Hepatocyte (in vitro differentiated cells): ENCODE results near the gene ITGB1BP2. TPM values are rescaled to one million over a fixed set of nuclear protein-coding genes. Genes with fewer than 3 reads are reported as not detected.
"Not testable (repeated sequence)": the region's sequence is repeated elsewhere in the genome, so short reads cannot be mapped to it uniquely, and the experiment has no call there.

Experiments
- DNase-seq: peaks from one replicate; pipeline ENCODE4 v3.0.0-alpha.2; 2016; ENCODE audit warnings: low spot score
- H2AFZ ChIP-seq: fragments of 200-600 bp; sonication (generic); 2 replicates; pipeline ENCODE4 v1.6.0; 2016; ENCODE audit warnings: antibody characterized with exemption, mild to moderate bottlenecking
- H3K27ac ChIP-seq: fragments of 200-600 bp; sonication (generic); 2 replicates; pipeline ENCODE4 v1.5.1; 2016; ENCODE audit warnings: mild to moderate bottlenecking
- H3K27me3 ChIP-seq: fragments of 200-600 bp; sonication (generic); 2 replicates; pipeline ENCODE4 v1.6.1; 2016
- H3K36me3 ChIP-seq: fragments of 200-600 bp; sonication (generic); replicated peaks from 2 replicates; pipeline ENCODE4 v1.5.1; 2016; ENCODE audit warnings: low read depth; ENCODE audit not compliant: insufficient read depth
- H3K4me1 ChIP-seq: fragments of 200-600 bp; sonication (generic); 2 replicates; pipeline ENCODE4 v1.5.1; 2016; ENCODE audit warnings: mild to moderate bottlenecking, moderate library complexity; ENCODE audit not compliant: insufficient read depth
- H3K4me2 ChIP-seq: fragments of 200-600 bp; sonication (generic); 2 replicates; pipeline ENCODE4 v1.6.0; 2016
- H3K4me3 ChIP-seq: fragments of 200-600 bp; sonication (generic); 2 replicates; pipeline ENCODE4 v1.5.1; 2016; ENCODE audit warnings: mild to moderate bottlenecking
- H3K79me2 ChIP-seq: fragments of 200-600 bp; sonication (generic); 2 replicates; pipeline ENCODE4 v1.6.0; 2017; ENCODE audit warnings: mild to moderate bottlenecking
- H3K9me2 ChIP-seq: fragments of 200-600 bp; sonication (generic); replicated peaks from 2 replicates; pipeline ENCODE4 v1.6.0; 2017; ENCODE audit warnings: mild to moderate bottlenecking; ENCODE audit not compliant: insufficient read depth
- H3K9me3 ChIP-seq: fragments of 200-600 bp; sonication (generic); 2 replicates; pipeline ENCODE4 v1.5.1; 2016; ENCODE audit warnings: low read depth, mild to moderate bottlenecking
- H4K20me1 ChIP-seq: fragments of 200-600 bp; sonication (generic); 2 replicates; pipeline ENCODE4 v1.6.0; 2016; ENCODE audit warnings: mild to moderate bottlenecking; ENCODE audit not compliant: insufficient read depth, poor library complexity, severe bottlenecking
- EZH2 ChIP-seq: fragments of 200-600 bp; sonication (generic); IDR thresholded peaks from 2 replicates; pipeline ENCODE4 v1.6.1; 2016; ENCODE audit warnings: antibody characterized with exemption, mild to moderate bottlenecking, borderline replicate concordance
- EZH2phosphoT487 ChIP-seq: fragments of 200-600 bp; sonication (generic); IDR thresholded peaks from one replicate; pipeline ENCODE4 v1.6.1; 2018; ENCODE audit warnings: antibody characterized with exemption, mild to moderate bottlenecking, low read depth, moderate library complexity; ENCODE audit not compliant: unreplicated experiment, severe bottlenecking
- WGBS: methylation state at CpG from one replicate; pipeline ENCODE4 v1.1.6; 2016; ENCODE audit warnings: low lambda C conversion rate; ENCODE audit errors: missing lambda C conversion rate; 5-methylcytosine and 5-hydroxymethylcytosine counted together
- polyA plus RNA-seq: library from polyadenylated mRNA; unstranded; fragments of >200 nt; fragmentation: Nextera tagmentation; extraction: Ambion mirVana; gene quantifications from 2 replicates; pipeline ENCODE4 v1.2.1, GENCODE V29; 2016
- total RNA-seq: library from RNA; depleted of rRNA; stranded (reverse); fragments of >200 nt; gene quantifications from 2 replicates; pipeline ENCODE4 v1.2.3, GENCODE V29; 2014
- TF ChIP-seq, protein P1 (sequence below): fragments of 200-600 bp; sonication (generic); IDR thresholded peaks from 2 replicates; pipeline ENCODE4 v1.5.1; 2016; ENCODE audit warnings: antibody characterized with exemption, mild to moderate bottlenecking; ENCODE audit not compliant: poor library complexity

Gene ITGB1BP2
- total and polyA plus RNA-seq, 2 experiments from 2014 or later, result 0.15 to 1.6 TPM

DNA sequence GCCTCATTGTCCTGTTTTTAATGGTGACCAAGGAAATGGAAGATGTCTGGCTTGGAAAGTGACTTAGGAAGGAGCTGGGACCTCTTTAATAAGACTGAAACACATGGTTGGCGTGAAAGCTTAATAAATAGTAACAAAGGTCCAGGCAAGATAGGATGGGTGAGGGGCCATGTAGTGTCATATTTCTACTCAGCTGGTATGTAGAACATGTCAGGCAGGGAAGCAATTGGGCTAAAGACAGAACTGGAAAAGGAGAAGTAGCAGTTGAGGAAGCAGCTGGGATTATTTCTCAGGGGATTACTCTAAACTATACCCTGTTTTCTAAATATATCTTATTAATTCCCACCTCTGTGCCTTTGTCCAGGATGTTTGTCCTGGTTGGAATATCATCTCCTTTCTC is 18.6 kb downstream of the ITGB1BP2 start:
- 87% methylated on average over 1 of the region's 1 CpG for WGBS
- Histone ChIP-seq H2AFZ (no peak overlapping the region), H3K36me3 (no peaks in the 10 kb centered on the region), H3K79me2 (no peaks in the 10 kb centered on the region), H3K4me3 (no peak overlapping the region), H3K9me2 (no peaks in the 10 kb centered on the region), H3K27ac (no peak overlapping the region), H3K4me2 (no peak overlapping the region), H4K20me1 (no peaks in the 10 kb centered on the region), H3K27me3 (no peaks in the 10 kb centered on the region), H3K4me1 (no peaks in the 10 kb centered on the region), H3K9me3 (no peaks in the 10 kb centered on the region)
- no peak for DNase-seq
- TF ChIP-seq EZH2 (no peak), EZH2phosphoT487 (no peak)
- TF ChIP-seq, protein P1, sequence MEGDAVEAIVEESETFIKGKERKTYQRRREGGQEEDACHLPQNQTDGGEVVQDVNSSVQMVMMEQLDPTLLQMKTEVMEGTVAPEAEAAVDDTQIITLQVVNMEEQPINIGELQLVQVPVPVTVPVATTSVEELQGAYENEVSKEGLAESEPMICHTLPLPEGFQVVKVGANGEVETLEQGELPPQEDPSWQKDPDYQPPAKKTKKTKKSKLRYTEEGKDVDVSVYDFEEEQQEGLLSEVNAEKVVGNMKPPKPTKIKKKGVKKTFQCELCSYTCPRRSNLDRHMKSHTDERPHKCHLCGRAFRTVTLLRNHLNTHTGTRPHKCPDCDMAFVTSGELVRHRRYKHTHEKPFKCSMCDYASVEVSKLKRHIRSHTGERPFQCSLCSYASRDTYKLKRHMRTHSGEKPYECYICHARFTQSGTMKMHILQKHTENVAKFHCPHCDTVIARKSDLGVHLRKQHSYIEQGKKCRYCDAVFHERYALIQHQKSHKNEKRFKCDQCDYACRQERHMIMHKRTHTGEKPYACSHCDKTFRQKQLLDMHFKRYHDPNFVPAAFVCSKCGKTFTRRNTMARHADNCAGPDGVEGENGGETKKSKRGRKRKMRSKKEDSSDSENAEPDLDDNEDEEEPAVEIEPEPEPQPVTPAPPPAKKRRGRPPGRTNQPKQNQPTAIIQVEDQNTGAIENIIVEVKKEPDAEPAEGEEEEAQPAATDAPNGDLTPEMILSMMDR, result no peak

DNA sequence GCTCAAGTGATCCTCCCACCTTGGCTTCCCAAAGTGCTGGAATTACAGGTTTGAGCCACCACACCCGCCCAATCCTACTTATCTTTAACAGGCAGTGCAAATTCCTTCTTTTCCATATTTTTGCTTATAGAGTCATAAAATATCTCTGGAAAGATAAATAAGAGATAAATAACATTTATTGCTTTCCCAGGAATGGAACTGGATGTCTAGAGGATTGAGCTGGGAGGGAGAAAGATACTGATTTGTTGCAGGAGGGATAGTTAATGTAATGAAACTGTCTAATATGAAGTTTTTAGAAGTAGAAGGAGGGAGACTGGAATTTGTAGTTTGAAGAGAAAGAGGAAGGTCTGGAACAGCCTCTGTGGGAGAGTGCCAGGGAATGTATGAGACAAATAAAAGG is 20.2 kb downstream of the ITGB1BP2 start:
- no peak overlapping the region for H3K4me2 ChIP-seq
- WGBS, result 65% methylated on average over 1 of the region's 1 CpG
- no peaks in the 10 kb centered on the region for H3K4me1 ChIP-seq
- TF ChIP-seq EZH2 (no peak), EZH2phosphoT487 (no peak)
- TF ChIP-seq, protein P1, result no peak
- no peak overlapping the region for H3K27ac ChIP-seq
- no peaks in the 10 kb centered on the region for H4K20me1 ChIP-seq
- no peaks in the 10 kb centered on the region for H3K9me3 ChIP-seq
- no peaks in the 10 kb centered on the region for H3K27me3 ChIP-seq
- no peak overlapping the region for H3K4me3 ChIP-seq
- H3K36me3 ChIP-seq, result no peaks in the 10 kb centered on the region
- H3K79me2 ChIP-seq, result no peaks in the 10 kb centered on the region
- no peak overlapping the region for H2AFZ ChIP-seq
- DNase-seq, result no peak
- no peaks in the 10 kb centered on the region for H3K9me2 ChIP-seq

DNA sequence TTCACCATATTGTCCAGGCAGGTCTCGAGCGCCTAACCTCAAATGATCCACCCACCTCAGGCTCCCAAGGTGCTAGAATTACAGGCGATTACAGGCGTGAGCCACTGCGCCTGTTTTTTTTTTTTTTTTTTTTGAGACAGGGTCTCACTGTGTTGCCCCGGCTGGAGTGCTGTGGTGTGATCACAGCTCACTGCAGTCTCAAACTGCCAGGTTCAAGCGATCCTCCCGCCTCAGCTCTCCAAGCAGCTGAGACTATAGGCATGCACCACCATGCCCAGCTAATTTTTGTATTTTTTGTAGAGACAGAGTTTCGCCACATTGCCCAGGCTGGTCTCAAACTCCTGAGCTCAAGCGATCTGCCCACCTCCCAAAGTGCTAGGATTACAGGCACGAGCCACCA is 22.9 kb downstream of the ITGB1BP2 start:
- not testable (repeated sequence) for H2AFZ ChIP-seq, H3K36me3 ChIP-seq, DNase-seq, H3K27me3 ChIP-seq, H3K79me2 ChIP-seq, H3K27ac ChIP-seq, H4K20me1 ChIP-seq, H3K9me3 ChIP-seq, H3K4me1 ChIP-seq, H3K4me2 ChIP-seq, H3K9me2 ChIP-seq, H3K4me3 ChIP-seq
- WGBS, result 81% methylated on average over 11 of the region's 11 CpGs

DNA sequence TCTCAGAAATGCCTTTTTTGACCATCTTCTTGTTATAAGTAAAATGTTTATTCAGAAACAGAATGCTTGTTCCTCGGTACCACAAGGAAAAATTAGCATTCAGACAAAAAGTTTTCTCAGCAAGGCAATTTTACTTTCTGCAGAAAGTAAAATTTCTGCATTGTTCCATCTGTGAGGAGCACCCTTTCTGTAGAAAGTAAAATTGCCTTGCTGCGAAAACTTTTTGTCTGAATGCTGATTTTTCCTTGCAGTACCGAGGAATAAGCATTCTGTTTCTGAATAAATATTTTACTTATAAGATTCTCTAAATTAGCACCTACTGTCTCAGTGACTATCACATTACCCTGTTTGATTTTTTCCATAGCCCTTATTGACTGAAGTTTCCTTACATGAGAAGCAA is 24.8 kb downstream of the ITGB1BP2 start:
- H3K27me3 ChIP-seq, result no peaks in the 10 kb centered on the region
- no peaks in the 10 kb centered on the region for H3K79me2 ChIP-seq
- H4K20me1 ChIP-seq, result no peaks in the 10 kb centered on the region
- no peak overlapping the region for H2AFZ ChIP-seq
- no peaks in the 10 kb centered on the region for H3K9me2 ChIP-seq
- no peak overlapping the region for H3K4me3 ChIP-seq
- no peaks in the 10 kb centered on the region for H3K4me1 ChIP-seq
- WGBS, result 76% methylated on average over 3 of the region's 3 CpGs
- H3K9me3 ChIP-seq, result no peaks in the 10 kb centered on the region
- H3K27ac ChIP-seq, result no peak overlapping the region
- TF ChIP-seq EZH2, result no peak
- TF ChIP-seq EZH2phosphoT487, result no peak
- TF ChIP-seq, protein P1, result no peak
- no peaks in the 10 kb centered on the region for H3K36me3 ChIP-seq
- no peak for DNase-seq
- H3K4me2 ChIP-seq, result no peak overlapping the region

DNA sequence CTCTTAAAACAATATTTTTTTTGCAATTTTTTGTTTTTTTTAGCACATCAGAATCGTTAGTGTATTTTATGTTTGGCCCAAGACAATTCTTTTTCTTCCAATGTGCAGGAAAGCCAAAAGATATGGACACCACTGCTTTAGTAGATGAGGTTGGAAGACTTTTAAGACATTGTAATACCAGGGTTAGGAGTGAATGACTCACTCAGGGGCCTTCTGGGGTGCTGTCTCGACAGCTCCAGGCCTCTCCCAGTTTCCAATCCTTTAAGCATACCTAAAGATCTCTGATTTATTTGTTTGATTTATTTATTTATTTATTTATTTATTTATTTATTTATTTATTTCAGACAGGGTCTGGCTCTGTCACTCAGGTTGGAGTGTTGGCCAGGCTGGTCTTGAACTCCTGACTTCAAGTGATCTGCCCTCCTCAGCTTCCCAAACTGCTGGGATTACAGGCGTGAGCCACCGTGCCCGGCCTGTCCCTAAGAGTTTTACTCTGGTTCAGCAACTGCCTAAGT is 47.7 kb downstream of the ITGB1BP2 start:
- H3K9me2 ChIP-seq, H3K36me3 ChIP-seq, DNase-seq, H3K4me2 ChIP-seq, H3K27me3 ChIP-seq, H3K4me3 ChIP-seq, H3K9me3 ChIP-seq, H3K4me1 ChIP-seq, H3K27ac ChIP-seq, H3K79me2 ChIP-seq, H4K20me1 ChIP-seq, H2AFZ ChIP-seq: not testable (repeated sequence)
- 77% methylated on average over 4 of the region's 5 CpGs for WGBS

DNA sequence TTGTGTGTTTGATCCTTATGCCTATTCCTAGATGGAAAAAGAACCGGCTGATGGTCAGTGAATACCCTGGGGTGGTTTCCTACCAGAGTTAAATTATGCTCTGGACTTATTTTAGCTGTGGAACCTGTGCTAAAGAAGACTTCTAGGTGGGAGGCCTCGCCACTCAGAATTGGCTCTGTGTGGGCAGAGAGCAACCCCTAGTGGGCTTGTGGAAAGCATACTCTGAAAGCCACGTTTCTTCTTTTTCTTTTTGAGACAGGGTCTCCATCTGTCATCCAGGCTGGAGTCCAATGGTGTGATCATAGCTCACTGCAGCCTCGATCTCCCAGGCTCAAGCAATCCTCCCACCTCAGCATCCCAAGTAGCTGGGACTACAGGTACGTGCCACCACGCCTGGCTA is 48.3 kb downstream of the ITGB1BP2 start:
- not testable (repeated sequence) for H3K27me3 ChIP-seq, H3K4me1 ChIP-seq, H3K27ac ChIP-seq, H4K20me1 ChIP-seq, H3K79me2 ChIP-seq, H3K4me3 ChIP-seq, H3K36me3 ChIP-seq, H3K9me2 ChIP-seq, H3K4me2 ChIP-seq, DNase-seq, H2AFZ ChIP-seq, H3K9me3 ChIP-seq
- WGBS, result 59% methylated on average over 3 of the region's 6 CpGs
